Spleen (tissue), 7 donors: ENCODE data around the gene POLR2F.

Source experiments
- CTCF ChIP-seq, 11 experiments: fragments of 200-600 bp in 7 of 11; fragments of 450-650 bp in 4 of 11; sonication (generic) in 4 of 11; IDR thresholded peaks in 8 of 11; conservative IDR thresholded peaks in 3 of 11; 1 replicate in 7 of 11; 2 replicates in 4 of 11; pipeline versions ENCODE4 v1.4.0 to v1.8.0; 2016 to 2021; ENCODE audit warnings: antibody characterized with exemption in 11 of 11, inconsistent platforms in 4 of 11, mild to moderate bottlenecking in 1 of 11
- POLR2AphosphoS5 ChIP-seq, 3 donors: sonication (generic); formaldehyde crosslinking; IDR thresholded peaks; one replicate each; pipeline ENCODE4 v1.5.1; 2017; ENCODE audit warnings: antibody characterized with exemption in 3 of 3
- donor health status: DM: no; HTN: no; CAD: no; lungs with moderate emphysema.
- donor health status: DM: no; HTN: no; CAD: no.
- donor health status: DM: no; HTN: no; CAD: no.

GRCh38 chr22:38007330-38007902 is 53.9 kb downstream of the POLR2F start:
- no peak for TF ChIP-seq CTCF (IDR thresholded peaks at IDR 0.05 in 8 of 11, conservative IDR thresholded peaks at IDR 0.05 in 3 of 11)
- no peak for TF ChIP-seq POLR2AphosphoS5 (IDR thresholded peaks at IDR 0.05)
